Activated CD8-positive, alpha-beta T cell treated with anti-CD3 and anti-CD28 coated beads for 36 hours (primary cell): ENCODE measurements around the gene SOBP. TPM values are rescaled to one million over a fixed set of nuclear protein-coding genes. Genes with fewer than 3 reads are reported as not detected.

Source experiments
- ATAC-seq: fragments of 200-7000 bp; cut with Tn5 transposase; one replicate; pipeline ENCODE4 v1.10.0; 2021; ENCODE audit warnings: mild to moderate bottlenecking, moderate library complexity
- CTCF ChIA-PET: fragments of 350-600 bp; sonication (Branson Sonifier 250); formaldehyde crosslinking; loops from one replicate; lab custom pipeline; 2021; ENCODE audit warnings: antibody characterized with exemption; lab: Charles Lee
- POLR2A ChIA-PET: fragments of 350-600 bp; sonication (Branson Sonifier 250); formaldehyde crosslinking; loops from one replicate; lab custom pipeline; 2021; ENCODE audit warnings: antibody characterized with exemption; lab: Charles Lee
- DNase-seq: peaks from one replicate; pipeline ENCODE4 v3.0.0-alpha.2; 2020
- H3K27ac Mint-ChIP-seq: one replicate; pipeline ENCODE4 v1.8.0; 2021; ENCODE audit warnings: mild to moderate bottlenecking, mixed read lengths
- H3K27me3 Mint-ChIP-seq: one replicate; pipeline ENCODE4 v1.8.0; 2021; ENCODE audit warnings: mixed read lengths
- H3K36me3 Mint-ChIP-seq: one replicate; pipeline ENCODE4 v1.8.0; 2021; ENCODE audit warnings: low read depth, mixed read lengths
- H3K4me1 Mint-ChIP-seq: one replicate; pipeline ENCODE4 v1.8.0; 2021; ENCODE audit warnings: low read depth, mixed read lengths
- H3K4me3 Mint-ChIP-seq: one replicate; pipeline ENCODE4 v1.8.0; 2021; ENCODE audit warnings: mild to moderate bottlenecking, moderate library complexity, mixed read lengths
- H3K9me3 Mint-ChIP-seq: one replicate; pipeline ENCODE4 v1.8.0; 2021; ENCODE audit warnings: mixed read lengths
- intact Hi-C: fragments of 100-400 bp; cut with micrococcal nuclease; formaldehyde crosslinking; loops from one replicate; pipeline ENCODE4 v1.10.0; 2022
- total RNA-seq, 2 experiments: library from RNA; stranded (reverse); gene quantifications; one replicate each; pipeline ENCODE4 v1.2.3, GENCODE V29; 2021
- TF ChIP-seq, protein P1 (sequence below): fragments of 200-600 bp; IDR thresholded peaks from one replicate; pipeline ENCODE4 v1.8.0; 2022; ENCODE audit warnings: antibody characterized with exemption, mild to moderate bottlenecking

Gene SOBP
- total RNA-seq, 2 experiments from 2014 or later, result 0.77 to 1.1 TPM

DNA sequence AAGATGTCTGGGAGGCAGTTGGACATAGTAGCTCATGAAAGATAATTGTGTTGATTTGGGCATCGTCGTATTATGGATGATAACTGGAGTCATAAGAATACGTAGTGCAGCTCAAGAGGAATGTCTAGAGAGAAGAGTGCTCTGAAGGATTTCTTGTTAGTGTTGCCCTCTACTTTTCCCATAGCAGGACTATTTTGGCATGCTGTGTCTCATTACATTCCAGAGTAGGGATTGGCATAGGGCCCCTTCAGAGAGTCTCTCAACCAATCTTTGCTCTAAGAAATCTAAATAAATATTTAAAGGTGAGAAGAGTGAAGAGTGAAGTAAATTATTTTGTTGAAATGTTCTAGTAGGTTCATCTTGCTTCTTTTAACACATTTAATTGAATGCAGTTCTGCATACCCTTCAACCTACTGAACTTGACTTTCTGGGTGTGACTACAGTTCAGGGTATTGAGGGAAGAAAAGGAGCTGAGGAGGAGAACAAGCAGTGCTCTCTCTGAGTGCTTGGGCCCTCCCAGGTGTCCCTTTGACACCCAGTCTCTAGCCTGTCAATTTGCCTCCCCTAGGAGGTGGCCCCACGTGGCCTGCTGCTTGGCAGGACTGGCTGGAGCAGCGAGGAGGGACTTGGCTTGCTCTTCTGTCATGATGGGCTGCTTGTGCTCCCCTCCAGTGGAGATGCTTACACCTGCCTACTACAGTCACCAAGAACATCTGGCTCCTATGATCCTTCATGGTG, 33.3 kb downstream of the SOBP start:
- ChIA-PET CTCF (no interaction called here), POLR2A (no interaction called here)
- ATAC-seq (no peak), DNase-seq (no peak)
- no peaks in the 10 kb centered on the region for H3K36me3 Mint-ChIP-seq
- H3K4me1 Mint-ChIP-seq, result no peaks in the 10 kb centered on the region
- peaks cover 6% of the 10 kb centered on the region for H3K27me3 Mint-ChIP-seq
- no peaks in the 10 kb centered on the region for H3K9me3 Mint-ChIP-seq
- TF ChIP-seq, protein P1, sequence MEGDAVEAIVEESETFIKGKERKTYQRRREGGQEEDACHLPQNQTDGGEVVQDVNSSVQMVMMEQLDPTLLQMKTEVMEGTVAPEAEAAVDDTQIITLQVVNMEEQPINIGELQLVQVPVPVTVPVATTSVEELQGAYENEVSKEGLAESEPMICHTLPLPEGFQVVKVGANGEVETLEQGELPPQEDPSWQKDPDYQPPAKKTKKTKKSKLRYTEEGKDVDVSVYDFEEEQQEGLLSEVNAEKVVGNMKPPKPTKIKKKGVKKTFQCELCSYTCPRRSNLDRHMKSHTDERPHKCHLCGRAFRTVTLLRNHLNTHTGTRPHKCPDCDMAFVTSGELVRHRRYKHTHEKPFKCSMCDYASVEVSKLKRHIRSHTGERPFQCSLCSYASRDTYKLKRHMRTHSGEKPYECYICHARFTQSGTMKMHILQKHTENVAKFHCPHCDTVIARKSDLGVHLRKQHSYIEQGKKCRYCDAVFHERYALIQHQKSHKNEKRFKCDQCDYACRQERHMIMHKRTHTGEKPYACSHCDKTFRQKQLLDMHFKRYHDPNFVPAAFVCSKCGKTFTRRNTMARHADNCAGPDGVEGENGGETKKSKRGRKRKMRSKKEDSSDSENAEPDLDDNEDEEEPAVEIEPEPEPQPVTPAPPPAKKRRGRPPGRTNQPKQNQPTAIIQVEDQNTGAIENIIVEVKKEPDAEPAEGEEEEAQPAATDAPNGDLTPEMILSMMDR, result no peak
- intact Hi-C loops, result no loop called here
- H3K4me3 Mint-ChIP-seq, result no peak overlapping the region
- no peak overlapping the region for H3K27ac Mint-ChIP-seq

DNA sequence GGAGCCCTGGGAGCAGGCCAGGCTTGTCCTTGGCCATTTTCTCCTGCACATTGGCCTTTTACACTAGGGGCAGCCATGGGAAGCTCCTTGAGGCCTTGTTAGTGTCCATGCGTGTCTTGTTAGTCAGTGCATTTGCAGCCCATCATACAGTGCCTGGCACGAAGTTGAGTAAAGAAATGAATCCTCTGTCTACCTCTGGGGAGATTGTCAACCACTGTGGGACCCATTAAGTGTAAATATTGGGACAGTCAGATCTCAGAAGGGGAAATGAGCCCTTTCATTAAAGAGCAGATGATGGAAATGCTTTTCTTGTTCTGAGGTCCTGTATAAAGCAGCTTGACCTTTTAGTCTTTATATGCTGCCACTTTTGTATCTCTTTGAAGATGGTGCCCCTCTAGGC, 33.9 kb downstream of the SOBP start:
- TF ChIP-seq, protein P1, result no peak
- POLR2A ChIA-PET, result no interaction called here
- Mint-ChIP-seq H3K4me1 (no peaks in the 10 kb centered on the region), H3K36me3 (no peaks in the 10 kb centered on the region), H3K27me3 (peaks cover 6% of the 10 kb centered on the region), H3K9me3 (no peaks in the 10 kb centered on the region), H3K27ac (no peak overlapping the region), H3K4me3 (no peak overlapping the region)
- no peak for ATAC-seq
- CTCF ChIA-PET, result no interaction called here
- intact Hi-C loops, result no loop called here
- DNase-seq, result no peak

DNA sequence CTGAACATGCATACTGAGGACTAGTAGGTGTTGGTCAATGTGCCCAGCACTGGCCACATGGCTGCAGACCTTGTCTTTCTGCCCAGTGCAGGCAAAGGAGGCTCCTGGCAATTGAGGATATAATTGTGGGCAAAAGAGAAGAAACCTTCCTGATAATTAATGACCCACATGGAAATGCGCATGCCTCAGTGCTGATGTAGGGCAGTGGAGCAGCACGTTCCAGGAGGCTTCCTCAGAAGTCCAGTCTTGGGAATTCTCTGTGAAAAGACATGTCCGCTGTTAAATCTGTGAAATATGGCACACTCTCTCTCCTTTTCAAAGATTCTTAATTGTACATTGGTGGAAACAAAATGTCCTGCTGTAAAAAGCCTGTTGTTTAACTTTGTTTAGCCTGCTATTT, 34.7 kb downstream of the SOBP start:
- TF ChIP-seq, protein P1, result no peak
- ATAC-seq, result no peak
- POLR2A ChIA-PET, result no interaction called here
- no peaks in the 10 kb centered on the region for H3K36me3 Mint-ChIP-seq
- H3K4me1 Mint-ChIP-seq, result no peaks in the 10 kb centered on the region
- intact Hi-C loops, result no loop called here
- no peak overlapping the region for H3K27ac Mint-ChIP-seq
- no peaks in the 10 kb centered on the region for H3K9me3 Mint-ChIP-seq
- CTCF ChIA-PET, result no interaction called here
- peaks cover 4% of the 10 kb centered on the region for H3K27me3 Mint-ChIP-seq
- H3K4me3 Mint-ChIP-seq, result no peak overlapping the region
- no peak for DNase-seq

DNA sequence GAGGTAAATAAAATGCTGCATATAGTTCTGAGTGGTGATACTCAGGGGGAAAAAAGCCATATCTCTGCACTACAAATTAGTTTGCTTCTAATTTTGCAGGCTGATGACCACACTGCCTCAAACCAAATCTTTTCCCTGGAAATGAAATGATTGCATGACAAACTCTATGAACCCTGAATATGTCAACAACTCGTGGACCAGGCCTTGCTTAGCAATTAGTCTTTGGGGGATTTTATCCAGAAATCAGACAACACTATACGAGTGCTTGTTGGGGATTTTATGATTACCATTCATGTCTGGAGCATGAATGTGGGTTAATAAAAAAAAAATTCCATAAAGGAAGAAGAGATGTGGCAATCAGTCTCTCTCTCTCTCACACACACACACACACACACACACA, 42.0 kb downstream of the SOBP start:
- POLR2A ChIA-PET, result no interaction called here
- no peak overlapping the region for H3K4me3 Mint-ChIP-seq
- TF ChIP-seq, protein P1, result no peak

DNA sequence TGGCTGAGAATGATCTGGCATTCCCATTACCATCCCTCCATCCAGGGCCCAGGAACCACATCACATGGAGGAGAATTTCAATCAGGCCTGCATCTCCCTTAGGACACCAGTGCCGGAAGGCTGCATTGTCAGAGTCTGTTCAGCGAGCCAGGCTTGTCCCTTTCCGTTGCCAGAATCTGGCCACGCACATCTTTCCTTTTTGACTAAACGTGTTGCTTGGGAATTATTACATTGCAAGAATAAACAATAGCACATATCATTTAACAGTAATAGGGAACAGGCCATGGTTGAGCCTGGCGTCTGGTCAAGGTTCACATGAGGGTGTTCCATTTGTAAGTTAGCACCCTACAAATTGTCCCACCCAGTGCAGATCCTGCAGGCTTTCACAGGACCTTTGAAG, 42.8 kb downstream of the SOBP start:
- Mint-ChIP-seq H3K4me1 (no peaks in the 10 kb centered on the region), H3K27ac (no peak overlapping the region), H3K9me3 (no peaks in the 10 kb centered on the region), H3K4me3 (no peak overlapping the region), H3K27me3 (peaks cover under 1% of the 10 kb centered on the region), H3K36me3 (no peaks in the 10 kb centered on the region)
- intact Hi-C loops, result no loop called here
- CTCF ChIA-PET, result no interaction called here
- TF ChIP-seq, protein P1, result no peak
- POLR2A ChIA-PET, result no interaction called here
- DNase-seq, result no peak
- ATAC-seq, result no peak

More for the DNA sequence above, 42.0 kb downstream of the SOBP start:
- ATAC-seq (no peak), DNase-seq (no peak)
- Mint-ChIP-seq H3K36me3 (no peaks in the 10 kb centered on the region), H3K27me3 (peaks cover 2% of the 10 kb centered on the region), H3K4me1 (no peaks in the 10 kb centered on the region), H3K9me3 (no peaks in the 10 kb centered on the region), H3K27ac (no peak overlapping the region)
- intact Hi-C loops, result no loop called here
- CTCF ChIA-PET, result interaction anchor here (1.3 kb wide), 1 partner anchor 33 kb away, joined by 3 read pairs; no protein-coding TSS in a partner anchor
